HepG2 (cell line): ENCODE results near the gene BID. TPM values are rescaled to one million over a fixed set of nuclear protein-coding genes. Genes with fewer than 3 reads are reported as not detected.

Source experiments
- ATAC-seq: fragments of 200-7000 bp; cut with Tn5 transposase; 3 replicates; pipeline ENCODE4 v1.9.1; 2020; ENCODE audit warnings: mild to moderate bottlenecking, moderate library complexity
- BruUV-seq: library from RNA; stranded (reverse); fragments of 400-500 nt; replicated peaks from 2 replicates; lab custom pipeline; 2021; lab: Mats Ljungman, UMichigan
- CTCF ChIA-PET: fragments of 300-600 bp; formaldehyde crosslinking; extraction: SDS; loops from one replicate; lab custom pipeline; 2021; ENCODE audit warnings: low total read pairs, inconsistent platforms, low intra/inter-chr PET ratio; lab: Yijun Ruan, JAX
- POLR2A ChIA-PET: fragments of 350-600 bp; sonication (Branson Sonifier 250); formaldehyde crosslinking; loops from one replicate; lab custom pipeline; 2020; ENCODE audit warnings: antibody characterized with exemption, inconsistent platforms; lab: Yijun Ruan, JAX
- DNase-seq: peaks from one replicate; pipeline ENCODE4 v3.0.0-alpha.2; 2015; ENCODE audit warnings: low spot score
- FAIRE-seq: peaks from 3 replicates; lab custom pipeline; 2011; peaks lifted over from hg19 to GRCh38; lab: Jason Lieb, UNC
- H2AFZ ChIP-seq: one replicate; pipeline ENCODE4 v1.6.1; 2011; ENCODE audit warnings: low read length, inconsistent platforms
- H3K27ac ChIP-seq: fragments of 300-600 bp; 3 replicates; pipeline ENCODE4 v1.8.0; 2011; ENCODE audit warnings: mixed run types, mild to moderate bottlenecking, mixed read lengths, low read length, inconsistent platforms; ENCODE audit not compliant: insufficient read depth; ENCODE audit errors: extremely low read length
- H3K27me3 ChIP-seq, 2 experiments: fragments of 200-600 bp in 1 of 2; 2 replicates in 1 of 2; 3 replicates in 1 of 2; pipeline versions ENCODE4 v1.6.0 to v1.8.0; 2011; ENCODE audit warnings: low read length in 2 of 2, mild to moderate bottlenecking in 2 of 2, moderate library complexity in 2 of 2, inconsistent platforms in 1 of 2; ENCODE audit not compliant: insufficient read depth in 2 of 2, control insufficient read depth in 1 of 2
- H3K36me3 ChIP-seq, 2 experiments: fragments of 200-600 bp in 1 of 2; replicated peaks in 1 of 2; 2 replicates in 1 of 2; 3 replicates in 1 of 2; pipeline versions ENCODE4 v1.5.1 to v1.8.0; 2011; ENCODE audit warnings: low read length in 2 of 2, inconsistent platforms in 1 of 2; ENCODE audit not compliant: insufficient read depth in 2 of 2, control insufficient read depth in 1 of 2
- H3K4me1 ChIP-seq: 2 replicates; pipeline ENCODE4 v1.5.1; 2012; ENCODE audit warnings: low read length, inconsistent platforms; ENCODE audit not compliant: insufficient read depth
- H3K4me2 ChIP-seq: 2 replicates; pipeline ENCODE4 v1.6.0; 2011; ENCODE audit warnings: low read depth, low read length, inconsistent platforms
- H3K4me3 ChIP-seq, 3 experiments: fragments of 200-600 bp in 1 of 3; sonication (generic), shearing (Covaris generic) in 1 of 3; replicated peaks in 1 of 3; 2 replicates each; pipeline ENCODE4 v1.5.1; 2011 to 2016; ENCODE audit warnings: low read length in 3 of 3, inconsistent platforms in 2 of 3, low read depth in 2 of 3, mild to moderate bottlenecking in 2 of 3, control low read depth in 1 of 3, mixed read lengths in 1 of 3; ENCODE audit not compliant: insufficient read depth in 1 of 3
- H3K79me2 ChIP-seq: one replicate; pipeline ENCODE4 v1.6.1; 2011; ENCODE audit warnings: low read length, inconsistent platforms; ENCODE audit not compliant: insufficient read depth
- H3K9ac ChIP-seq: 2 replicates; pipeline ENCODE4 v1.6.0; 2011; ENCODE audit warnings: mild to moderate bottlenecking, low read depth, low read length, inconsistent platforms; ENCODE audit not compliant: insufficient read depth
- H3K9me3 ChIP-seq: 2 replicates; pipeline ENCODE4 v1.5.1; 2012; ENCODE audit warnings: mild to moderate bottlenecking, low read length
- H4K20me1 ChIP-seq: 2 replicates; pipeline ENCODE4 v1.6.0; 2011; ENCODE audit warnings: inconsistent platforms, mild to moderate bottlenecking, low read length, moderate library complexity; ENCODE audit not compliant: insufficient read depth
- FOXK2 ChIP-seq: fragments of 450-650 bp; IDR thresholded peaks from 2 replicates; pipeline ENCODE4 v1.6.1; 2016
- SMC3 ChIP-seq: IDR thresholded peaks from 2 replicates; pipeline ENCODE4 v1.6.1; 2011; ENCODE audit warnings: low read length, improper control_type of control experiment
- WIZ ChIP-seq: sonication (generic); formaldehyde crosslinking; IDR thresholded peaks from 2 replicates; pipeline ENCODE4 v1.5.1; 2020; ENCODE audit warnings: mild to moderate bottlenecking, missing genetic modification reagents
- ZNF589 ChIP-seq: sonication (generic); formaldehyde crosslinking; conservative IDR thresholded peaks from 2 replicates; pipeline ENCODE4 v1.8.0; 2022; ENCODE audit warnings: mild to moderate bottlenecking, moderate library complexity, missing genetic modification reagents
- WGBS: methylation state at CpG from one replicate; pipeline ENCODE4 v1.1.6; 2017; ENCODE audit warnings: low lambda C conversion rate; 5-methylcytosine and 5-hydroxymethylcytosine counted together
- in situ Hi-C: cut with HindIII; loops from 2 replicates; pipeline ENCODE4 v1.10.0; 2017; ENCODE audit warnings: low pct_unique_long_range_greater_than_20kb; ENCODE audit not compliant: extremely low pct_ligation_motif_present
- intact Hi-C: fragments of 100-400 bp; cut with micrococcal nuclease; formaldehyde crosslinking; loops from one replicate; pipeline ENCODE4 v1.10.0; 2022; ENCODE audit not compliant: unreplicated experiment
- polyA plus RNA-seq, 8 experiments: library from polyadenylated mRNA; depleted of rRNA in 3 of 8; stranded (reverse) in 7 of 8; unstranded in 1 of 8; fragments of >200 nt; fragmentation: Illumina TruSeq in 4 of 8; extraction: Trizol in 4 of 8; gene quantifications; 2 replicates each; pipeline versions ENCODE4 v1.2.1 to v1.2.3, GENCODE V29; 2011 to 2016; ENCODE audit warnings: low read depth in 4 of 8, missing spikeins in 1 of 8, mixed read lengths in 1 of 8; ENCODE audit not compliant: insufficient read depth in 1 of 8
- total RNA-seq, 5 experiments: library from RNA; depleted of rRNA; stranded (reverse); fragments of >200 nt; fragmentation: Illumina TruSeq; extraction: Trizol; gene quantifications; 2 replicates each; pipeline ENCODE4 v1.2.3, GENCODE V29; 2016; ENCODE audit warnings: low read depth in 1 of 5
- TF ChIP-seq, protein P1 (sequence below): sonication (generic); formaldehyde crosslinking; IDR thresholded peaks from 2 replicates; pipeline ENCODE4 v1.5.1; 2020; ENCODE audit warnings: missing genetic modification reagents, mild to moderate bottlenecking, borderline replicate concordance
- TF ChIP-seq, protein P2 (sequence below): sonication (generic); formaldehyde crosslinking; IDR thresholded peaks from 2 replicates; pipeline ENCODE4 v1.4.0; 2020; ENCODE audit warnings: missing genetic modification reagents
- TF ChIP-seq, protein P3 (sequence below): sonication (generic); formaldehyde crosslinking; IDR thresholded peaks from 2 replicates; pipeline ENCODE4 v1.4.0; 2020; ENCODE audit warnings: missing genetic modification reagents; ENCODE audit errors: not compliant biosample characterization

The BID gene
- total and polyA plus RNA-seq, 2 of the 13 experiments (the other 11 are each of a cell fraction or from before 2014, with no cell fraction given): 35.3 to 51.7 TPM

DNA sequence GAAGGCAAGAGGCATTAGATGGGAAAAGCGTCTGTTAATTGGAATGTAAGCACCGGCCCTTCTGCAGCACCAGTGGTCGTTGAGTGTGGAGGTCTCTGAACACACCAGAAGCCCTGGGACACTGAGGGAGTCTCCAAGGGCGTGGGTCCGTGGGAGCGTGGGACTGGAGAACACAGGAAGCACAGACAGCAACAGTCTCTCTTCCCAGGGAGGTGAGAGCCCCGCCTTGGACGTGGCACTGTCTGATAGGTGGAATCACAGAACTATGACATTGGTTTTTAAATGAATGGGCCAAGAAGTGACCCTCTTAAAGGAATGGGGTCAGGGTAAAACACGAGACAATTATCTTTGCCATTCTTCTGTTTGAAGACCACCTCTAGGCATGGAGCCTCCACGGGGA, 28.1 kb upstream of the BID start:
- Histone ChIP-seq H3K27ac (no peak overlapping the region), H2AFZ (no peak overlapping the region), H3K27me3 (no peaks in the 10 kb centered on the region), H3K9me3 (no peaks in the 10 kb centered on the region), H3K4me1 (peaks cover 20% of the 10 kb centered on the region), H4K20me1 (no peaks in the 10 kb centered on the region), H3K79me2 (no peaks in the 10 kb centered on the region), H3K4me2 (no peak overlapping the region), H3K9ac (no peak overlapping the region), H3K36me3 (peaks cover 3 to 10% of the 10 kb centered on the region in 2 experiments; a peak in 3 of 5 replicates), H3K4me3 (no peak overlapping the region)
- WGBS: 90% methylated on average over 10 of the region's 10 CpGs
- BruUV-seq: no TSS peak
- no peak for DNase-seq
- TF ChIP-seq, protein P1, sequence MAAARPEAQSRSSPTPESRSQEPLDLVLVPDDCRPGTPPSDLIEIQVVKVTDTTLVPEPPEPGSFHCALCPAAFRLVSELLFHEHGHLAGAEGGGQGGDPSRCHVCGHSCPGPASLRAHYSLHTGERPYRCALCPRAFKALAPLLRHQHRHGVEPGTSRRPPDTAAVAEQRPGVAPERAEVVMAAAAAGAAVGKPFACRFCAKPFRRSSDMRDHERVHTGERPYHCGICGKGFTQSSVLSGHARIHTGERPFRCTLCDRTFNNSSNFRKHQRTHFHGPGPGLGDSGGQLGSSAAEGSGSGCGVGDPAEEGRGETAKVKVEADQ (CRISPR knock-in tag): no peak
- TF ChIP-seq SMC3 (no peak), WIZ (CRISPR knock-in tag) (no peak), FOXK2 (no peak), ZNF589 (CRISPR knock-in tag) (no peak)
- TF ChIP-seq, protein P2, sequence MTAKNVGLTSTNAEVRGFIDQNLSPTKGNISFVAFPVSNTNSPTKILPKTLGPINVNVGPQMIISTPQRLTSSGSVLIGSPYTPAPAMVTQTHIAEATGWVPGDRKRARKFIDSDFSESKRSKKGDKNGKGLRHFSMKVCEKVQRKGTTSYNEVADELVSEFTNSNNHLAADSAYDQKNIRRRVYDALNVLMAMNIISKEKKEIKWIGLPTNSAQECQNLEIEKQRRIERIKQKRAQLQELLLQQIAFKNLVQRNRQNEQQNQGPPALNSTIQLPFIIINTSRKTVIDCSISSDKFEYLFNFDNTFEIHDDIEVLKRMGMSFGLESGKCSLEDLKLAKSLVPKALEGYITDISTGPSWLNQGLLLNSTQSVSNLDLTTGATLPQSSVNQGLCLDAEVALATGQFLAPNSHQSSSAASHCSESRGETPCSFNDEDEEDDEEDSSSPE (CRISPR knock-in tag): no peak
- TF ChIP-seq, protein P3, sequence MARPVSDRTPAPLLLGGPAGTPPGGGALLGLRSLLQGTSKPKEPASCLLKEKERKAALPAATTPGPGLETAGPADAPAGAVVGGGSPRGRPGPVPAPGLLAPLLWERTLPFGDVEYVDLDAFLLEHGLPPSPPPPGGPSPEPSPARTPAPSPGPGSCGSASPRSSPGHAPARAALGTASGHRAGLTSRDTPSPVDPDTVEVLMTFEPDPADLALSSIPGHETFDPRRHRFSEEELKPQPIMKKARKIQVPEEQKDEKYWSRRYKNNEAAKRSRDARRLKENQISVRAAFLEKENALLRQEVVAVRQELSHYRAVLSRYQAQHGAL (CRISPR knock-in tag): no peak
- intact Hi-C loops: no loop called here
- in situ Hi-C loops: no loop called here
- ChIA-PET POLR2A (interaction anchor here (1.4 kb wide), 1 partner anchor 24 kb away, joined by 3 read pairs; no protein-coding TSS in a partner anchor), CTCF (no interaction called here)
- ATAC-seq: no peak
- no peak for FAIRE-seq
